Common myeloid progenitor, CD34-positive (primary cell): ENCODE results near the gene ADGRD1.

Experiments used
- CTCF ChIA-PET: fragments of 350-600 bp; sonication (Branson Sonifier 250); formaldehyde crosslinking; loops from one replicate; lab custom pipeline; 2021; ENCODE audit warnings: antibody characterized with exemption; lab: Charles Lee
- POLR2A ChIA-PET: fragments of 350-600 bp; sonication (Branson Sonifier 250); formaldehyde crosslinking; loops from one replicate; lab custom pipeline; 2021; ENCODE audit warnings: antibody characterized with exemption; lab: Charles Lee
- DNase-seq, 3 donors: peaks; one replicate each; pipeline versions ENCODE4 v3.0.0 to v3.0.0-alpha.2; 2013
- H3K27ac ChIP-seq, 2 experiments: 1 replicate in 1 of 2; 2 replicates in 1 of 2; pipeline ENCODE4 v1.7.0; 2013; ENCODE audit warnings: inconsistent platforms in 2 of 2, low read length in 2 of 2, mild to moderate bottlenecking in 2 of 2, low read depth in 1 of 2, moderate library complexity in 1 of 2; ENCODE audit not compliant: severe bottlenecking in 2 of 2, insufficient read depth in 1 of 2, poor library complexity in 1 of 2
- H3K27me3 ChIP-seq, 5 experiments: replicated peaks in 2 of 5; 1 replicate in 3 of 5; 2 replicates in 2 of 5; pipeline versions ENCODE4 v1.6.1 to v1.7.0; 2013; ENCODE audit warnings: low read length in 4 of 5, mild to moderate bottlenecking in 2 of 5, moderate library complexity in 2 of 5, inconsistent platforms in 1 of 5; ENCODE audit not compliant: insufficient read depth in 5 of 5, control insufficient read depth in 4 of 5
- H3K36me3 ChIP-seq, 4 experiments: 1 replicate in 2 of 4; 2 replicates in 2 of 4; pipeline versions ENCODE4 v1.6.1 to v1.7.0; 2013; ENCODE audit warnings: low read length in 3 of 4, control low read depth in 1 of 4, mild to moderate bottlenecking in 1 of 4; ENCODE audit not compliant: control insufficient read depth in 4 of 4, insufficient read depth in 4 of 4
- H3K4me1 ChIP-seq, 4 experiments: 1 replicate in 3 of 4; 2 replicates in 1 of 4; pipeline versions ENCODE4 v1.6.1 to v1.7.1; 2013; ENCODE audit warnings: low read length in 3 of 4, mild to moderate bottlenecking in 3 of 4, control low read depth in 1 of 4, inconsistent platforms in 1 of 4, moderate library complexity in 1 of 4; ENCODE audit not compliant: control insufficient read depth in 4 of 4, insufficient read depth in 4 of 4; ENCODE audit errors: control extremely low read depth in 1 of 4
- H3K4me3 ChIP-seq, 7 experiments: 1 replicate in 4 of 7; 2 replicates in 3 of 7; pipeline versions ENCODE4 v1.5.1 to v1.7.0; 2013; ENCODE audit warnings: mild to moderate bottlenecking in 7 of 7, low read length in 6 of 7, moderate library complexity in 6 of 7, inconsistent platforms in 2 of 7, low read depth in 2 of 7, control low read depth in 1 of 7; ENCODE audit not compliant: insufficient read depth in 4 of 7, control insufficient read depth in 1 of 7; ENCODE audit errors: extremely low read depth in 1 of 7
- H3K9me3 ChIP-seq, 5 experiments: 1 replicate in 4 of 5; 2 replicates in 1 of 5; pipeline versions ENCODE4 v1.6.1 to v1.7.1; 2013; ENCODE audit warnings: low read length in 4 of 5, mild to moderate bottlenecking in 2 of 5, inconsistent platforms in 1 of 5, low read depth in 1 of 5, moderate library complexity in 1 of 5; ENCODE audit not compliant: control insufficient read depth in 4 of 5, insufficient read depth in 2 of 5; ENCODE audit errors: control extremely low read depth in 1 of 5
- WGBS: methylation state at CpG from one replicate; pipeline ENCODE4 v1.1.5; 2013; ENCODE audit not compliant: insufficient coverage; 5-methylcytosine and 5-hydroxymethylcytosine counted together

ADGRD1 gene

GRCh38 chr12:131051155-131051473 is 97.4 kb downstream of the ADGRD1 start:
- peaks cover 2 to 24% (median 8%) of the 10 kb centered on the region in 5 experiments for H3K27me3 ChIP-seq
- no peaks in the 10 kb centered on the region for H3K9me3 ChIP-seq
- no peak overlapping the region for H3K27ac ChIP-seq
- H3K4me3 ChIP-seq = no peak overlapping the region
- WGBS = 97% methylated on average over 4 of the region's 4 CpGs
- no peaks in the 10 kb centered on the region for H3K4me1 ChIP-seq
- ChIA-PET POLR2A (no interaction called here), CTCF (interaction anchor here (1.5 kb wide), 1 partner anchor 53 kb away, joined by 3 read pairs; no protein-coding TSS in a partner anchor)
- no peaks in the 10 kb centered on the region for H3K36me3 ChIP-seq
- DNase-seq = no peak

- Histone ChIP-seq H3K4me3 (no peak overlapping the region), H3K4me1 (no peaks in the 10 kb centered on the region), H3K36me3 (no peaks in the 10 kb centered on the region), H3K27me3 (peaks cover 2 to 34% (median 16%) of the 10 kb centered on the region in 5 experiments), H3K27ac (no peak overlapping the region), H3K9me3 (no peaks in the 10 kb centered on the region)
- CTCF ChIA-PET = no interaction called here
- WGBS = 96% methylated on average over 13 of the region's 15 CpGs
- POLR2A ChIA-PET = no interaction called here
- no peak for DNase-seq
Observed at GRCh38 chr12:131052063-131052781, 98.5 kb downstream of the ADGRD1 start.

DNA sequence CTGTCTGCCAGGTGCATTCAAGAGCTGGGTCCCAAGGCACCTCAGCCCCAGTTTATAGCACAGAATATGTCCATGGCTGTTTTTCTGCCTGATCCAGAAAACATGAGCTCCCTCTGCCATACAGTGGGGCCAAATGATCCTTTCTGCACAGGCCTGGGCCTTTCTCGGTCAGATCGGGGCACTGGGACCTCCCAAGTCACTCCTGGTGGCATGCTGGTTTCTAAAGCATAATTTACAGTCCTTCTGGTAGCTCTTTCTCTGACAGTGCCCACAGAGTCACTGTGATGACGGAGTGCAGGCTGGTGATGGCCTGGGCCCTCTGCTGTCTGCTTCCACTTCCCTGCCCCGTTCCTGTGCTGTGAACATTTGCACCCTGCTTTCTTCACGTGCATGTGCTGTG is 99.2 kb downstream of the ADGRD1 start:
- no peak overlapping the region for H3K4me3 ChIP-seq
- POLR2A ChIA-PET = no interaction called here
- H3K36me3 ChIP-seq = no peaks in the 10 kb centered on the region
- DNase-seq = no peak
- no peaks in the 10 kb centered on the region for H3K4me1 ChIP-seq
- peaks cover 2 to 39% (median 20%) of the 10 kb centered on the region in 5 experiments for H3K27me3 ChIP-seq
- 80% methylated on average over 4 of the region's 5 CpGs for WGBS
- H3K9me3 ChIP-seq = no peaks in the 10 kb centered on the region
- no peak overlapping the region for H3K27ac ChIP-seq
- CTCF ChIA-PET = no interaction called here

DNA sequence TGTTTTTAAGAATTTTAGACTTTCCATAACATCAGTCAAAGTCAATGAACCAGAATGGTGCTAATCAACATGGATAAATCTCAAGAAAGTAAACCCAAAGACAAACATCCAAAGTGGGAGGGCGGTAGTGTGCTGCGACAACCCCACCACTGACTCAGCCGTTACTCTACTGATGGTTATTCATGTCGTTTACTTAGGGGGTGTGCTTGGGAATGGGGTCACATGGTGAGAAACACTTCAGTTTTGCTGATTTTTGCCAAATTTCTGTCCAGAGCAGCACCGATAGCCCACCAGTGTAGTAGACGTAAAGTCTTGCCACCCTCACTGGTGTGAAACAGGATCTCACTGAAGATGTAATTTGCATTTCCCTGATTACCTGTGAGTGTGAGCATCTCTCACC is 99.9 kb downstream of the ADGRD1 start:
- CTCF ChIA-PET = no interaction called here

GRCh38 chr12:131054345-131055092 is 100.8 kb downstream of the ADGRD1 start:
- H3K9me3 ChIP-seq = no peaks in the 10 kb centered on the region
- H3K36me3 ChIP-seq = no peaks in the 10 kb centered on the region
- no peaks in the 10 kb centered on the region for H3K4me1 ChIP-seq
- ChIA-PET CTCF (no interaction called here), POLR2A (no interaction called here)
- H3K27ac ChIP-seq = no peak overlapping the region
- 83% methylated on average over 19 of the region's 19 CpGs for WGBS
- no peak for DNase-seq
- peaks cover 2 to 45% (median 18%) of the 10 kb centered on the region in 5 experiments for H3K27me3 ChIP-seq
- no peak overlapping the region for H3K4me3 ChIP-seq

More for the DNA sequence above, 99.9 kb downstream of the ADGRD1 start:
- H3K9me3 ChIP-seq = no peaks in the 10 kb centered on the region
- peaks cover 2 to 45% (median 20%) of the 10 kb centered on the region in 5 experiments for H3K27me3 ChIP-seq
- H3K4me1 ChIP-seq = no peaks in the 10 kb centered on the region
- no peak overlapping the region for H3K4me3 ChIP-seq
- no peak for DNase-seq
- POLR2A ChIA-PET = no interaction called here
- no peaks in the 10 kb centered on the region for H3K36me3 ChIP-seq
- H3K27ac ChIP-seq = no peak overlapping the region
- WGBS = 89% methylated on average over 6 of the region's 6 CpGs

DNA sequence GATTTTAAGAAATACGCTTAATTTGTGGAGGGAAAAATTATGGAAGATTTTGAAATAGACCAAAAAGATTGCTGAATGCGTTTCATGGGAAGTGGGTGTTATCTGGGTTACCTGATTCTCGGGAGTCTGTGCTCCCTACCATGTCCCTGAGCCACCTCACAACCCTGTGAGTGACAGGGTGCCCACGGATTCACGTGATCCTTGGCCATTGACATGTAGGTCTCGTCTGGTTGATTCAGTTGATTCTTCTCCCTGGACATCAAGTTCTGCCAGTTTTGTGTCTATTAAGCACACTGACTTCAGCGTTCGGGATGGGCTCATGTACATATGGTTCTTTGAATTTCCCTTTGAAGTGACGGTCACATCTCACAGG is 101.4 kb downstream of the ADGRD1 start:
- WGBS = 95% methylated on average over 9 of the region's 9 CpGs
- Histone ChIP-seq H3K27me3 (peaks cover 2 to 46% (median 18%) of the 10 kb centered on the region in 5 experiments), H3K36me3 (no peaks in the 10 kb centered on the region), H3K4me1 (no peaks in the 10 kb centered on the region), H3K4me3 (no peak overlapping the region), H3K9me3 (no peaks in the 10 kb centered on the region), H3K27ac (no peak overlapping the region)
- no peak for DNase-seq
- ChIA-PET CTCF (no interaction called here), POLR2A (no interaction called here)

- 92% methylated on average over 6 of the region's 7 CpGs for WGBS
- ChIA-PET CTCF (no interaction called here), POLR2A (no interaction called here)
- H3K9me3 ChIP-seq = no peaks in the 10 kb centered on the region
- H3K4me1 ChIP-seq = no peaks in the 10 kb centered on the region
- H3K4me3 ChIP-seq = no peak overlapping the region
- H3K27ac ChIP-seq = no peak overlapping the region
- no peak for DNase-seq
- H3K36me3 ChIP-seq = no peaks in the 10 kb centered on the region
- peaks cover 2 to 46% (median 18%) of the 10 kb centered on the region in 5 experiments for H3K27me3 ChIP-seq
Observed at GRCh38 chr12:131055596-131056233, 102.0 kb downstream of the ADGRD1 start.
